Fibroblast of pulmonary artery (primary cell): Measurements from ENCODE around the gene APP.

Experiments
- DNase-seq: peaks from one replicate; pipeline ENCODE4 v3.0.0-alpha.2; 2010; ENCODE audit warnings: low read depth
- H3K4me3 ChIP-seq: replicated peaks from 2 replicates; pipeline ENCODE4 v1.5.1; 2011; ENCODE audit warnings: low read depth, mild to moderate bottlenecking, control low read depth, low read length, moderate library complexity
- CTCF ChIP-seq: IDR thresholded peaks from 2 replicates; pipeline ENCODE4 v1.5.1; 2011; ENCODE audit warnings: mild to moderate bottlenecking, control low read depth, low read length, inconsistent platforms; ENCODE audit errors: missing control alignments

Gene APP

DNA sequence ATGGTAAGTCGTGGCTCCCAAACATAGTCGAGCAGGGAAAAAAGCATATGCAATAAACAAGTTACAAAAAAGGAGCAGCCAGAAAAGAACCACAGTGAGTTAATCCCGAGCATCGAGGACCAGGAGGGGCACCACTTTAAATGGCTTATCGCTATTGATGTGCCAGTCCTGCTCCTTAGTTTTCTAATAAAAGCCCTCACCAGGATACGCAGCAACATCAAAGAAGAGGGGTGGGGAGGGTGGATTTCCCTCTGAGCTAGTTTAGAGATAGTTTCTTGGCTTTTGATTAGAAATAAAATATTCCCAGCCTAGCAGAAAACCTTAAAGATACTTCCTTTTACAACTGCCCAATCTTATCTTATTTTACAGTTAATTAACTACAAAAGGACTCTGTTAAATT, 265.4 kb downstream of the APP start:
- no peak overlapping the region for H3K4me3 ChIP-seq
- no peak for TF ChIP-seq CTCF

DNA sequence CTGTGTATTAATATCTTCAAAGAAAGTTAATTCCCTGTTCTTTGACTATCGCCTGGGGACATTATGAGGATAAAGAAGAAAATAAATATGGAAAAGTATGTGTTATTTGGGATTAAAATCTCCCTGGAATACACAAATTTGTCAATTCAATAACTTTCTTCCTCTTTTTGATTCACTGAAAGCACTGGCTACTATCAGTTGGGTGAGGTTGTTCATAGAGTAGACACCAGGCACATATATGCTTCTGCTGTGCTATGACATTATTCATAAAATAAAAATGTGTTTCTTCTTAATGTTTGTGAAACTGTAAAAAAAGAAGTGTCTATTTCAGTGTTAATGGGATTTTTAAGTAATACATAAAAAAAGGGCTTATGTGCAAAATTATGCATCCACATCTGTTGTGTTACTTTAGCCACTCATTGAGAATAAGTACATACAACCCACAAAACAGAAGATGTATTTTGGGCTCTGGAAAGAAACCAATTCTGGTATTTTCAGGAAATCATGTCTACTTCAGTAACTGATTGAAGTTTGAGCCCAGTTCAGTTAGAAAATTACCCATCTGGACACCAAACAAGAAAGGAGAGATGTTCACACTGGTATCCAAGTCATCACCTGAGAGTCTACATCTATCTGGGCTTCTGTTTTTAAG, 266.4 kb downstream of the APP start:
- no peak for DNase-seq
- no peak overlapping the region for H3K4me3 ChIP-seq
- TF ChIP-seq CTCF: no peak

More for the DNA sequence above, 265.4 kb downstream of the APP start:
- no peak for DNase-seq

DNA sequence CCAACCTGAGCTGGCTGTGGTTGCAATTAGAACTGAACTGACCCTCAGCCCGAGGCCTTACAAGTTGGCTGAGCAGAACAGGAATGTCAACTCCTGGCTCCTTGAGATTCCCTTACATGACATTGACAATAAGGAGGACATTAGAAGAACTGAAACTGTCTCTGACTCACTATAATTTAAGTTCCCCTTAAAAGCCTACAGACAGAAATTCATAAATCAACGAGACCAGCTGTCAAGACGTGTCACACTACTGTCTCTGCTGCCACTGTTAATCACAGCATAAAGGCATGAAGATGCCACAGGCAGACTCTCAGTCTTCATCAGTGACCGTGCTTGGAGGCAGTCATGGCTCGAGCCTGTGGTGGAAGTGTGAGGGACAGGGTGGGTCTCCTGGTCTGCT, 267.0 kb downstream of the APP start:
- no peak overlapping the region for H3K4me3 ChIP-seq
- DNase-seq: no peak
- TF ChIP-seq CTCF: no peak

DNA sequence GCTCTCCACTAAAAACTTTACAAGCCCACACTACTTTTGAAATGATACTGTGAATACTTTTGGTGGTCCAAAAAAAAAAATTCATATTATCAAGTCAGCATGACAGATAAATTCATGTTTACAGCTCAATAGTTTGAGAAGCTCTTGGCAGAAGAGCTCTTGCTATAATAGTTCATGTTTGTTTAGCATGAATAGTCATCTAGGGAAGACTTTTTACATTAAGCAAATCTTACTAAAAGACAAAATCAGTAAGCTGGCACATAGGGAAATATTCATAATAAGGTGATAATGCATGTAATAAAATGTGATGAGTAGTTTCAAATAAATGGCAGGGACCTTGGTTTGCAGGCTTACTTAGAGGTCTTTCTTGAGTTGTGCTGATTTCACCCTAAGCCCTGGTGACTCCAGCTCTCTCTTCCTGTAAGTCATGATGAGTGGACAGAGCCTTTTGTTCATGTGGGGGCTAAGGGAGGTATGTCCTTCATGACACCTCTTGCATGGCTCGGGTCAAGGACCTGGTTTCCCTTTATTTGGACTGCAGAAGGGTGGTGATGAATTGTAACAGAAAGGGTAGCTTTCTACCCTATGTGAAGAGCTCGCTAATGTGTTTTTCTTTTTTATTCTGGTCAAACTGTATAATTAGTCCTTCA, 269.1 kb downstream of the APP start:
- no peak for DNase-seq
- no peak overlapping the region for H3K4me3 ChIP-seq
- no peak for TF ChIP-seq CTCF

DNA sequence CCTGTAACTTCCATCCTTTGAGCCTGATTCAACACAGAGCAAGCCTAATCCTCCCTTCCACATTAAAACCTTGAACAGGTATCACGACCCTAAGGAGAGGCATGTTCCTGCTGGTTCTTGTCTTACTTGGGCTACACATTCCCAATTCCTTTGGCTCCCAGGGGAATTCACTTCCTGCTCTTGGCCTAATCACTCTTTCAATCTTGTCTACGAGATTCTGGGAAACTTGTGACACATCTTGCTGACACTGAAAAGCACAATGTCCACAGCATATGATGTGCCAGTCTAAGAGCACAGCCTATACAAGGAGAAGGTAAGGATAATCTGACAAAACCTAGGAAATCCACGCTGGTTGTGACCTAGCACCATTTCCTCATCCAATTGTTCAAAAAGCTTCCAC, 271.9 kb downstream of the APP start:
- peak; percentile 33 for DNase-seq
- H3K4me3 ChIP-seq: no peak overlapping the region
- TF ChIP-seq CTCF: no peak

DNA sequence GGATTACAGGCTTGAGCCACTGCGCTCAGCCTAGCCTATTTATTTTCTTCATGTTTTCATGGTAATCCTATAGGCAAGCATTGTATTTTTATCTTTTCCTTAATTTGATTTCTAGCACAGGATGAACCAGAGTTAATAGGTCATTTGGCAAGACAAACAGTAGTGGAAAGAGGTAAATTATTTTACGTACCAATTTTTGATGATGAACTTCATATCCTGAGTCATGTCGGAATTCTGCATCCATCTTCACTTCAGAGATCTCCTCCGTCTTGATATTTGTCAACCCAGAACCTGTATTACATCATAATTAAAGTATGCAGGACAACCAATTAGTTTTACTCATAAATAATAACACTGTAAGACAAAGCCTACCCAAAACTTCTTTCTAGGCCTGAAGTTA, 273.2 kb downstream of the APP start:
- H3K4me3 ChIP-seq: no peak overlapping the region
- no peak for DNase-seq
- TF ChIP-seq CTCF: no peak
